ENCODE measurements around the gene LAMB4.

Gene LAMB4

DNA sequence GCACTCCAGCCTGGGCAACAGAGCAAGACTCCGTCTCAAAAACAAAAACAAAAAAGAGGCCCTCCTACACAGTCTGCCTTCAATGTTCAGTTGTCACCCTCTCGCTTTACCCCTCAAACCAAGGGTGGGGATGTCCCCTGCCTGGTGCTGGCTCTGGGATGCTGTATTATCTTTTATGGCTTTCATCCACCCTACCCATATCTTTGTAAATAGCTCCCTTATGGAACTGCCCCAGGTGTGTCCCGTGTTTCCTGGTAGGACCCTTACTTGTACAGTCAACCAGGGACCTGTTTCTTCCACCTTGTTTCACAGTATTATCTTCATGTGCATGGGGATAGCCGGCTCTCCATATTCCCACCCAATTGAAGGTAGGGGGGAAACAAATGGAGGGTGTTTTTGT, 111.5 kb downstream of the LAMB4 start:
- Histone ChIP-seq H3K4me3 (replicated peaks; ENCODE audit: insufficient read depth, low read length) (no peak overlapping the region), H3K27ac (replicated peaks) (no peak overlapping the region), H3K27me3 (ENCODE audit: insufficient read depth, poor library complexity, severe bottlenecking) (peaks cover 7% of the 10 kb centered on the region)
- DNase-seq (ENCODE audit: low read depth in 1 of 2, low spot score in 1 of 2): no peak
- no peak for TF ChIP-seq SPI1 (IDR thresholded peaks at IDR 0.05; ENCODE audit: borderline replicate concordance, low read depth)
- TF ChIP-seq, protein P1, sequence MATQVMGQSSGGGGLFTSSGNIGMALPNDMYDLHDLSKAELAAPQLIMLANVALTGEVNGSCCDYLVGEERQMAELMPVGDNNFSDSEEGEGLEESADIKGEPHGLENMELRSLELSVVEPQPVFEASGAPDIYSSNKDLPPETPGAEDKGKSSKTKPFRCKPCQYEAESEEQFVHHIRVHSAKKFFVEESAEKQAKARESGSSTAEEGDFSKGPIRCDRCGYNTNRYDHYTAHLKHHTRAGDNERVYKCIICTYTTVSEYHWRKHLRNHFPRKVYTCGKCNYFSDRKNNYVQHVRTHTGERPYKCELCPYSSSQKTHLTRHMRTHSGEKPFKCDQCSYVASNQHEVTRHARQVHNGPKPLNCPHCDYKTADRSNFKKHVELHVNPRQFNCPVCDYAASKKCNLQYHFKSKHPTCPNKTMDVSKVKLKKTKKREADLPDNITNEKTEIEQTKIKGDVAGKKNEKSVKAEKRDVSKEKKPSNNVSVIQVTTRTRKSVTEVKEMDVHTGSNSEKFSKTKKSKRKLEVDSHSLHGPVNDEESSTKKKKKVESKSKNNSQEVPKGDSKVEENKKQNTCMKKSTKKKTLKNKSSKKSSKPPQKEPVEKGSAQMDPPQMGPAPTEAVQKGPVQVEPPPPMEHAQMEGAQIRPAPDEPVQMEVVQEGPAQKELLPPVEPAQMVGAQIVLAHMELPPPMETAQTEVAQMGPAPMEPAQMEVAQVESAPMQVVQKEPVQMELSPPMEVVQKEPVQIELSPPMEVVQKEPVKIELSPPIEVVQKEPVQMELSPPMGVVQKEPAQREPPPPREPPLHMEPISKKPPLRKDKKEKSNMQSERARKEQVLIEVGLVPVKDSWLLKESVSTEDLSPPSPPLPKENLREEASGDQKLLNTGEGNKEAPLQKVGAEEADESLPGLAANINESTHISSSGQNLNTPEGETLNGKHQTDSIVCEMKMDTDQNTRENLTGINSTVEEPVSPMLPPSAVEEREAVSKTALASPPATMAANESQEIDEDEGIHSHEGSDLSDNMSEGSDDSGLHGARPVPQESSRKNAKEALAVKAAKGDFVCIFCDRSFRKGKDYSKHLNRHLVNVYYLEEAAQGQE (IDR thresholded peaks at IDR 0.05; ENCODE audit: insufficient replicate concordance, low read depth): no peak
- no peak for TF ChIP-seq GABPA (IDR thresholded peaks at IDR 0.05; ENCODE audit: low read depth)
- TF ChIP-seq POLR2AphosphoS5 (IDR thresholded peaks at IDR 0.05; ENCODE audit: low read depth): no peak
- TF ChIP-seq, protein P2, sequence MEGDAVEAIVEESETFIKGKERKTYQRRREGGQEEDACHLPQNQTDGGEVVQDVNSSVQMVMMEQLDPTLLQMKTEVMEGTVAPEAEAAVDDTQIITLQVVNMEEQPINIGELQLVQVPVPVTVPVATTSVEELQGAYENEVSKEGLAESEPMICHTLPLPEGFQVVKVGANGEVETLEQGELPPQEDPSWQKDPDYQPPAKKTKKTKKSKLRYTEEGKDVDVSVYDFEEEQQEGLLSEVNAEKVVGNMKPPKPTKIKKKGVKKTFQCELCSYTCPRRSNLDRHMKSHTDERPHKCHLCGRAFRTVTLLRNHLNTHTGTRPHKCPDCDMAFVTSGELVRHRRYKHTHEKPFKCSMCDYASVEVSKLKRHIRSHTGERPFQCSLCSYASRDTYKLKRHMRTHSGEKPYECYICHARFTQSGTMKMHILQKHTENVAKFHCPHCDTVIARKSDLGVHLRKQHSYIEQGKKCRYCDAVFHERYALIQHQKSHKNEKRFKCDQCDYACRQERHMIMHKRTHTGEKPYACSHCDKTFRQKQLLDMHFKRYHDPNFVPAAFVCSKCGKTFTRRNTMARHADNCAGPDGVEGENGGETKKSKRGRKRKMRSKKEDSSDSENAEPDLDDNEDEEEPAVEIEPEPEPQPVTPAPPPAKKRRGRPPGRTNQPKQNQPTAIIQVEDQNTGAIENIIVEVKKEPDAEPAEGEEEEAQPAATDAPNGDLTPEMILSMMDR (IDR thresholded peaks at IDR 0.05; ENCODE audit: insufficient read depth, low read length): no peak

DNA sequence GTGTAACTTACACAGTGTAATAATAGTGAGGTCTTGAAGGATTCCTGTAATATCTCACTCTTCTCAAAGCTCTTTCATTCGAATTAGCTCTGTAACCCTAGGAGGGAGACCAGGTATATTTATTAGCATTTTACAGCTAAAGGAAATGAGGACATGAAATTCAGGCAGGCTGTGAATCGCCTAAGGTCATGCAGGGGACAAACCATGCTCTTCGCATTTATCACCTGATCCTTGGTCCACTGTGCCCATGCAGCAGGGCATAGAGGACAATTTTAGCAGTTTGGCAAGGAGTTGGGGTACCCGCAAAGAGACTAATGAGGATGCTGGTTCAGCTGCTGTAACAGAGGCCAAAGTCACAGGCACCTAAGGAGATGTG, 112.4 kb downstream of the LAMB4 start:
- Histone ChIP-seq H3K27ac (replicated peaks) (no peak overlapping the region), H3K4me3 (replicated peaks; ENCODE audit: insufficient read depth, low read length) (no peak overlapping the region), H3K27me3 (ENCODE audit: insufficient read depth, poor library complexity, severe bottlenecking) (peaks cover 5% of the 10 kb centered on the region)
- DNase-seq (ENCODE audit: low read depth in 1 of 2, low spot score in 1 of 2): no peak
- TF ChIP-seq SPI1 (IDR thresholded peaks at IDR 0.05; ENCODE audit: borderline replicate concordance, low read depth) (no peak), GABPA (IDR thresholded peaks at IDR 0.05; ENCODE audit: low read depth) (no peak), POLR2AphosphoS5 (IDR thresholded peaks at IDR 0.05; ENCODE audit: low read depth) (no peak)
- TF ChIP-seq, protein P1 (IDR thresholded peaks at IDR 0.05; ENCODE audit: insufficient replicate concordance, low read depth): no peak
- TF ChIP-seq, protein P2 (IDR thresholded peaks at IDR 0.05; ENCODE audit: insufficient read depth, low read length): no peak

DNA sequence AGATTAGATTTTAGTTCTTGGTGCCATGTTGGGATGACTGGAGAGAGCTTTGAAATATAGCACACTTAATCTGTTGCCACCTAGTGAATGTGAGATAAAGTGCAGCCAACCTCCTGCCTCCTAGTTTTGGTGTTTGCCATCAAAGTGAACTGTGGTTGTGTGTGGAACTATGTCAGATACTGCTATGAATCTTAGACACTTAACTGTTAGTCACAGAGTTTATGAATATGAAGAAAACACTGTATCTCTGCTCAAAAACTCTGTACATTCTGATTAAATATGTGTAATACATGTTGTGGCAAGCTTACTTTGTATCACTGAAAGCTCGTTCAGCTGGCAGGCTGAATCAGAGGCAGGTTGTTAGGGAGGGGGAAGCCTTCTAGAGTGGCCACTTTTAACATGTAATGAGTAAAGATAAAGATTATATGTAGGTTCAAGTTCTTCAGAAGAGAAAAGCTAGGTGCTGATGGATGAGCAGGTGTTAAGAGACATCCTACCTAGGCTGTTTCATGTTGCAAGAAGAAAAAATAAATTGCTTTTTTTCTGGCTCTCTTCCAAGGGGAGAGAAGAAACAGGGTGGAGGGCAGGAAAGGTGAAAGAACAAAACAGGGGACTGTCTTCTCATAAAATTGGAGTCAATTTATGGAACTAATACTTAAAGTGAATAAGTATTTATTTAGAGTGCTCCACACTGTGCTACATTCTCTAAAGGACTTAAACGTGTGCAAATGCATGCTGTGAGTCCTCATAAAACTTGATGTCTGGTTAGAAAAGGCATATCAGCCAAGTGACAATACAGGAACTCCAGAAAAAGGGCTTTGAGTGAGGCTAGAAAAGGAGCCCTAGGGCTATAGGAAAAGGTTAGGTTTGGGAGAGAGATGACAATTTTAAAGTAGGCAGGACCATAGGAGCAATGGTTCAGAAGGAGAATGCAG, 113.1 kb downstream of the LAMB4 start:
- Histone ChIP-seq H3K4me3 (replicated peaks; ENCODE audit: insufficient read depth, low read length) (no peak overlapping the region), H3K27ac (replicated peaks) (no peak overlapping the region), H3K27me3 (ENCODE audit: insufficient read depth, poor library complexity, severe bottlenecking) (no peaks in the 10 kb centered on the region)
- DNase-seq (ENCODE audit: low read depth in 1 of 2, low spot score in 1 of 2): no peak
- TF ChIP-seq POLR2AphosphoS5 (IDR thresholded peaks at IDR 0.05; ENCODE audit: low read depth): no peak
- TF ChIP-seq, protein P2 (IDR thresholded peaks at IDR 0.05; ENCODE audit: insufficient read depth, low read length): peak; percentile 17
